SU-DHL-6 (cell line): ENCODE measurements around the gene BAHD1.

ENCODE experiments used
- CTCF ChIP-seq: fragments of 200-600 bp; sonication (generic); IDR thresholded peaks from one replicate; pipeline ENCODE4 v1.5.1; 2017; ENCODE audit warnings: antibody characterized with exemption, mild to moderate bottlenecking, low read length, moderate library complexity; ENCODE audit not compliant: insufficient read depth, poor library complexity, severe bottlenecking
- EZH2phosphoT487 ChIP-seq: fragments of 200-600 bp; sonication (generic), shearing (Covaris generic); conservative IDR thresholded peaks from 2 replicates; pipeline ENCODE4 v1.6.1; 2018; ENCODE audit warnings: mild to moderate bottlenecking, antibody characterized with exemption, low read length, moderate library complexity, mixed read lengths

- TF ChIP-seq CTCF: no peak
- no peak for TF ChIP-seq EZH2phosphoT487
Measured at GRCh38 chr15:40441565-40442531, 1.1 kb downstream of the BAHD1 start.
